ENCODE measurements around the gene SBF1.
A peak's percentile ranks its signal among the peaks of the same experiment; 100 is the strongest.

Gene SBF1

DNA sequence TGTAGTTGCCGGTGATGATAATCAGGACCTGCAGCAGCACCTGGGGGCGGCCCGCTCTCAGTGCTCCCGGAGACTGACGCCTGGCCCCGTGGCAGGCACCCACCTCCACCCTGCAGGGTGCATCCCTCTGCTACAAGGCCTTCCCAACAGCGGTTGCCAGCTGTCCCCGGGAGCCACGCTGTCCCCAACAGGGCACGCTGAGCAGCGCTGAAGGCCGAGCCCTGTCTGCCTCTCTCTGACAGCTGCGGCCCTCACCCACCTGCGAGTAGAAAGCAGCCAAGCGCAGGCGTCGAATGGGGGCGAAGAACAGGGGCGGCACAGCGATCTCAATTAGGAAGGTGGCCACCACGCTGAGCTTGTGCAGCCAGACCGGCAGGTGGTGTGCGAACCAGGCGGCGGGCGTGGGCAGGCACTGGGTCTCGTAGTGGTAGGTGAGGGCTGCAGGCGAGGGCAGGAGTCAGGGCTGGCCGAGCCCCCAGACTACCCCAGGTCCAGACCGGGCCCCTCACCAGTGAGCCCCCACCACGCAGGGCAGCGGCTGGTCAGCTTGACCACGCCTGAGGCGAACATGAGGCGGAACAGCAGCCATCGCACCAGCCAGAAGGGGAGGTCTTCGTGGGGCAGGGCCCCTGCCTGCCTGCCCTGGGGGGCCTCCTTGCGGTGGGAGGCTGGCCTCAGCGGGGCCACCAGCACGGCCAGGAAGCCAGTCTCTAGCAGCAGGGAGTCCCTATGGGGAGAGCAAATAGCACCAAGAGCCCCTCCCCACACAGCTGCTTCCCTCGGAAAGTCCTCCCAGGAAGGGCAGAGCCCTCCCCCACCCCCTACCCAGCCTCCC is 31.2 kb upstream of the SBF1 start:
- DNase-seq = no peak

GRCh38 chr22:50505276-50505775 is 30.5 kb upstream of the SBF1 start:
- no peak for DNase-seq

- no peak for DNase-seq
These were observed 29.8 kb upstream of the SBF1 start for GRCh38 chr22:50504369-50505211.

DNA sequence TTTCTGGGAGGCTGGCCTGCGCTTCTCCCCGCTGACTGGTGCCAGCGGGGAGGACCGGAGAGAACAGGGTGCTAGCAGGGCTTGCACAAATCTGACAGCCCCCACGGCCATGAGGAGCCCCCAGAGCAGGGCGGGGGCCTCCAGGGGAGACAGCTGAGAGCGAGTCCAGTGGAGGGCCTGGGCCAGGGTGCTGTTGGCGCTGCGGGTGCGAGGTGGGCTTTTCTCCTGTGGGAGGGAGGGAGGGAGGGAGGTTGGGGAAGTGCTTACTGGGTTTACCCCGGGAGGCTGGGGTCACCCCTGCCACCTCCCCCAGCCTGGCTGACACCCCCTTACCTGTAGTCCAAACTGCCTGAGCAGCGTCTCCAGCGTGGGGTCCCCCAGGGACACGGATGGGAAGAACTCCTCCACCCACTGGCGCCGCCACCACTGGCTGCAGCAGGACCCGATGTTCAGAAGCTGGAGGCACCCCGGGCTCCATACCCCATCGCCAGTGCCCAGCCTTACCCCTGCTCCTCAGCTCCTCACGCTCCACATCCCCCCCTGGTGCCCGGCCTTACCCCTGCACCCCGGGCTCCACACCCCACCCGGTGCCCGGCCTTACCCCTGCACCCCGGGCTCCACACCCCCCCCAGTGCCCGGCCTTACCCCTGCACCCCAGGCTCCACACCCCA is 28.8 kb upstream of the SBF1 start:
- DNase-seq = no peak

DNA sequence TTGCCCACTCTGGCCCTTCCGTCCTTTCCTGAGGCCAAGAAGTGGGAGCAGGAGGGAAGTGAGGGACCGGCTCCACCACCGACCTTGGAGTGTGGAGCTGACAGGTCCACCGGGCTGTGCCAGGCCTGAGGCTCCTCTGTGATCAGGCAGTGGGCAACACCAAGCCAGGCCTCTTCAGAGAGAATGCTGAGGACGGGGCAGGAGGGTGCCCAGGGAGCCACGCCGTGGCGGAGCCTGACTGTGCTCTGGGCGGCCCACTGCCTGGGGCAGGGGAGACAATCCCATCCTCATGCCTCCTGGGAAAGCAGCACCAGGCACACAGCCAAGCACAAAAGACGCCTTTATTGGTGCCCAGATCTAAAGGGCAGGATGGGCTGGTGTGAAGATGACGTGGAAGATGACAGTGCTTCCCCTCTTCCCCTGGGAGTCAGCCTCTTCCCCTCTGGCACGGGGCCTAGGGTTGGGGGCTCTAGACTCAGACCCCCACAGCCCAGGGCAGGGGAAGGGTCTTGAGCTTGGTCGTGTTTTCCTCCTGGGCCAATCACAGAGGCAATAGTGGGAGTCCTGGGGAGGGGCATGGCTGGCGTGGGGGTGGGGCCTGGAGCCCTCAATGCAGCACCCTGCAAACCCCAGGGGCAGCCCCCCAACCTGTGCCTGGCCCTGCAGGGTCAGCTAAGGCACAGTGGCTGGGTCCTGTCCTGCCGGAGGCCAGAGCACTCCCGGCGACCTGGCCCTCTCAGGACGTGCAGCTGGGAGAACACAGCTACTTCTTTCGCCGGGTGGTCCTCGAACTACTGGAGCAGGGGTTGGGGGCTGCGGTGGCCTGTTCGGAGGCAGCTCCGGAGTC is 28.0 kb upstream of the SBF1 start:
- no peak for DNase-seq

GRCh38 chr22:50502096-50502495 is 27.3 kb upstream of the SBF1 start:
- no peak for DNase-seq

GRCh38 chr22:50500452-50500851 is 25.6 kb upstream of the SBF1 start:
- no peak for DNase-seq

DNA sequence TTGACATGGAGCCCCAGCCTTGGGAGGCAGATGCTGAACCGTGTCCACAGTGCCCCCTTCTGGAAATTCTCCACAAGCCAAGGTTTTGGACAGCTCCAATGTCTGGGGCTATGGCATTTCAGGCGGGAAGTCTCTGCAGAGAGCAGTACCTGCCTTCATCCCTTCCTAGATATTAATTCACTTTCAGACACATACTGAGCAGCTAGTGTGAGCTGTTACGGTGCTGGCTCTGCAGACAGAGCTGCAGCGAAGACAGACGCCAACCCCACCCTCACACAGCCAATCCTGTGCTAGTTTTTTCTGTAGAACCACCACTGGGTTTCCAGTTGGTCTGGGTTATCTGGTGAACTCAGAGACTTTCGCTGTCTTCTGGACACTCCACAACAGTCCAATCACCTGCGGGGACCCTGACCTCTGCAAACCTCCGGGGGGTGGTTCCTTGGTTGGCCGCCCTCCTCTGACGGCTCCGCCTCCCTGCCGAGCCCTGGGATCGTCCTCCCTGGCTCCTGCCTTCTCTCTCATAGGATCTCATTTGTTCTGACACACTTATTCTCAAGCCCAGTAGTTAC is 23.6 kb upstream of the SBF1 start:
- peak; percentile 88 for DNase-seq

DNA sequence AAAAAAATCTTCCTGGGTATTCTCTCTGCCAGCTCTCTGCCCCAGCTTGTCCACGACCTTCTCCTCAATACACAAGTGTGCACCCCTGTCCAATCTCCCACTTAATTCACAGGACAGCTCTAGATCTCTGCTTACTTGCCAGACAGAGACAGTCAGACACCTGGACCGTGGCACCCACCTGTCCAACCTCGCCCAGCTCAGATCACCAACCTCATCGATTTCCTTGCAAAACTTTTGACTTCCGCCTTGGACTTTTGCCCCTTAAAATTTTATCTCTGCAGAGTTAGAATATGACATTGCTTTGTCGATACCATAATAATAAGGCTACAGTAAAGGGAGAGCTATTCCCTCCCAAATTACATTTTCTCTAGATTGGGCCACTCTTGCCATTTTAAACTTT is 22.3 kb upstream of the SBF1 start:
- no peak for DNase-seq

- peak; percentile 54 for DNase-seq
These were observed 15.9 kb upstream of the SBF1 start for GRCh38 chr22:50490531-50491308.

DNA sequence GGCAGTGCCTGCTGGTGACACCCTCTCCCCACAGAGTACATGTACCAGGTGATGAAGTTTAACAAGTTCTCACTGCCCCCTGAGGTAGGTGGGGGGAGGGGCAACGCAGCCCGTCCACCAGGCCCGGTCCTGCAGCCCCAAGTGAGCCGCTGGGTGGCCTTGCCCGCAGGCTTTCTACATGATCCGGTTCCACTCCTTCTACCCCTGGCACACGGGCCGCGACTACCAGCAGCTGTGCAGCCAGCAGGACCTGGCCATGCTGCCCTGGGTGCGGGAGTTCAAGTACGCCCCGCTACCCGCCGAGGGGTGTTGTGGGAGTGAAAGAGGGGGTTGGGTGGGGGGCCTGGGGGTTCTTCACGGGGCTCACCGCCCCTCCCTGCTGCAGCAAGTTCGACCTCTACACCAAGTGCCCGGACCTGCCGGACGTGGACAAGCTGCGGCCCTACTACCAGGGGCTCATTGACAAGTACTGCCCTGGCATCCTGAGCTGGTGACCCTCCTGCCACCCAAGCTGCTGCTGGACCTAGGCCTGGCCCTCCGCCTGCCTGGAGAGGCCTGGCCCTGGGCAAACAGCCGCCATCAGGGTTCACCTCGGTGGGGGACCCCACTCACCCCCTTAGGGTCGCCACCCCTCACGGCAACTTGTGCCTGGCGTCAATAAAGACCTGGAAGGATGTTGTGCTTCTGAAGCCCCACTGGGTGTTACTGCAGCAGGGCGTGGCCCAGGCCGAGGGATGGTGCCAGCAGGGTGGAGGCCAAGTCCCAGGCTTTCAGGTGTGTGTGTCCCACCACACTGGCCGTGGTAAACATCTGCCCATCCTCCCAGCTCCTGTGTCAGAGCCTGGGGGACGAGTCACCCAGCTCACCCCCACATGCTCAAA is 14.8 kb upstream of the SBF1 start:
- no peak for DNase-seq

- no peak for DNase-seq
These were observed 14.1 kb upstream of the SBF1 start for GRCh38 chr22:50488886-50489285.

- DNase-seq = no peak
These were observed 13.3 kb upstream of the SBF1 start for GRCh38 chr22:50488006-50488677.

- DNase-seq = no peak
These were observed 12.6 kb upstream of the SBF1 start for GRCh38 chr22:50487290-50488005.

DNA sequence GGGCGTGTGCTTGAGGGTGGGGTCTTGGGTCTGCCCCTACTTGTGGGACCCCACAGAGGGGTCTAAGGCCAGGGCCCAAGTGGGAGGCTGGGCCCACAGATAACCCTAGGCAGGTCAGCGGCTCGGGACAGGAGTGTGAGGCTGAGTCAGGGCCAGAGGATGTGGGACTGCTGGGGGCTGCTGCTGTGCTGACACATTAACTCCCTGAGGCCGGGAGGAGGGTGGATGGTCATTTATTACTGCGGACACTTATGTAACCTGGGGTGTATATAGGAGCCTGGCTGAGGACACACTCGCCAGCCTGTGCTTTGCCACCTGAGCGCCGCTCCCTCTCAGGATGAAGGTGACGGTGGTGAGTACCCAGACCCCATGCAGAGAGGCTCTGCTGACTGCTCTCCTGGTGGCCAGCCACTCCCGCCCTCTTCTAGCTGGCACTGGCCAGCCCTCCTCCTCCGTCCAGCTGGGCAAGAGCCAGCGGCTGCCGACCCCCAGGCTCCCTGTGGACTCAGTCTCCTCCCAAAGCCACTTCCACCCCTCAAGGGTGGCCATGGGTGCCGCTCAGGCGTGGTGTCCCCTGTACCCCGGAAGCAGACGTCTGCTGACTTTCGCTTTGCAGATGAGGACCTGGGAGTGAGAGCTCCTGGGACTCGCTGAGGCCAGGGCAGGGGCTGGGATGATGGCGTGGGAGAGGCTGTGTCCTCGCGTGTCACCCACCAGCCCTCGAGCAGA is 11.9 kb upstream of the SBF1 start, which contains the start of gene MIOX:
TSS of gene MIOX (plus strand) at position 299 of the 729 bp plus-strand sequence. CDS start at position 338, 39 bp downstream.
- DNase-seq = peak; percentile 43

DNA sequence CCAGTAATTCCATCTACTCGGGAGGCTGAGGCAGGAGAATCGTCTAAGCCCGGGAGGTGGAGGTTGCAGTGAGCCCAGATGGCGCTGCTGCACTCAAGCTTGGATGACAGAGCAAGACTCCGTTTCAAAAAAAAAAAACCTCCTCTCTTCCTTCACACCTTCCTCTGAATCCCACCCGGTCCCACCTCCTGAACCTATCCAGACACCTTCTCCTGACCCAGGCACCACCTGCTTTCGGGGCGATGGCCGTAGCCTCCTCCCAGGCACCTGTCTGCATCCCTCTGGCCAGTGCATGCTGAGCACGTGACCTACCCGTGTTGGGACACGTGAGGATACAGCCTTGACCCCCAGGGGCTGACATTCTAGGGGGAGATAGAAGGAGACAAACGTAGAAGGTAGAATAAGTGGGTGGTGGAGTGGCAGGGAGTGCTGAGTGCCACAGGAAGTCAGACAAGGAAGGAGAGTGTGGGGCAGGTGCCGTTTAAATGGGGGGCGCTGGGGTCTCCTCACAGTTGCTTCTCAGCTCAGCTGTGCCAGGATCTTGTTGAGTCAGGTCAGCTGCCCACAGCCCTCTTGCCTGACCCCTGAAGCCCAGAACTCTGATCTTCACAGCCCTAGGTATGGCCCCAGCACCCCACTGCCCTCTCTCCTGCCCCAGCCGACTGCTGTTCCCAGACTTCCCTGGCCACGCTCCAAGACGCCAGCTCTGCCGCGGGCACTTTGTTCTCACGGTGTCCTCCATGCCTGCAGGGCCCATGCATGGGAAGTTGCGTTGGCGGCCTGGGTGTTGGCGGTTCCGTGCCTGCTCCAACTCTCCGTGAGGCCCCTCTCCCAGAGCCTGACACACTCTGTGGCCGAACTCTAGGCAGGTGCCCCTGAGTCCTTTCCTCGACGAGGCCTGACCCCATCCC is 10.6 kb upstream of the SBF1 start:
- peak; percentile 75 for DNase-seq

All from DMS53 (cell line).